Bronchial epithelial cell (primary cell): ENCODE measurements around the gene PTPRN2. TPM values are rescaled to one million over a fixed set of nuclear protein-coding genes. Genes with fewer than 3 reads are reported as not detected.
"Not testable (repeated sequence)": the region's sequence is repeated elsewhere in the genome, so short reads cannot be mapped to it uniquely, and the experiment has no call there.

Source experiments
- DNase-seq: peaks from one replicate; pipeline ENCODE4 v3.0.0-alpha.2; 2010; ENCODE audit warnings: low read depth
- FAIRE-seq: peaks from 2 replicates; lab custom pipeline; 2011; peaks lifted over from hg19 to GRCh38; lab: Jason Lieb, UNC
- H3K27me3 ChIP-seq: 2 replicates; pipeline ENCODE4 v1.5.1; 2011; ENCODE audit warnings: low read length; ENCODE audit not compliant: control insufficient read depth, insufficient read depth
- H3K36me3 ChIP-seq: 2 replicates; pipeline ENCODE4 v1.5.1; 2011; ENCODE audit warnings: low read length; ENCODE audit not compliant: control insufficient read depth, insufficient read depth
- H3K4me3 ChIP-seq: 2 replicates; pipeline ENCODE4 v1.5.1; 2011; ENCODE audit warnings: mild to moderate bottlenecking, low read depth, low read length, control low read depth
- total RNA-seq: library from RNA; depleted of rRNA; stranded (reverse); fragments of >200 nt; gene quantifications from 2 replicates; pipeline ENCODE4 v1.2.1, GENCODE V29; 2014
- TF ChIP-seq, protein P1 (sequence below): IDR thresholded peaks from 2 replicates; pipeline ENCODE4 v1.5.1; 2011; ENCODE audit warnings: mild to moderate bottlenecking, moderate library complexity, low read length, control low read depth, inconsistent platforms; ENCODE audit not compliant: insufficient read depth, severe bottlenecking

Gene PTPRN2
- total RNA-seq, 1 donor from 2014 or later: 1.1 TPM

DNA sequence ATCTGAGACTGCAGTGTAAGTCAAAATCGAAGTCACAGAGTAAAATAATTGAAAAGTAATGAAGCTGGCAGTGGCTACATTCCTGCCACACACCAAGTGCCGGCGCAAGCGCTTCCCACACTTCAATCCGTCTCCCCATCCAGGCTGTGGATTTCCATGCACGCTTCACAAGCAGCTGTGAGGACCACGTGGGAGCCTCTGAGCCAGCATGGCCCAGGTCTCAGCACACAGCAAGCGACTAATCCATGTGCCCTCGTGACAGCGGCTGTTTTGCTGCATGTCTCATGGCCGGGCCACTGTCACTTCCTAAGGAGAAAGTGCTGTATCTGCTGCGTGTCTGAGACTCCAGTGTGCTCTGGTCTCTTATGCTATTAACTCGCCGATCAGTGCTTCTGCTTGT lies 683.9 kb downstream of the PTPRN2 start:
- Histone ChIP-seq H3K36me3 (no peaks in the 10 kb centered on the region), H3K4me3 (no peak overlapping the region), H3K27me3 (no peaks in the 10 kb centered on the region)
- FAIRE-seq (no peak), DNase-seq (no peak)
- TF ChIP-seq, protein P1, sequence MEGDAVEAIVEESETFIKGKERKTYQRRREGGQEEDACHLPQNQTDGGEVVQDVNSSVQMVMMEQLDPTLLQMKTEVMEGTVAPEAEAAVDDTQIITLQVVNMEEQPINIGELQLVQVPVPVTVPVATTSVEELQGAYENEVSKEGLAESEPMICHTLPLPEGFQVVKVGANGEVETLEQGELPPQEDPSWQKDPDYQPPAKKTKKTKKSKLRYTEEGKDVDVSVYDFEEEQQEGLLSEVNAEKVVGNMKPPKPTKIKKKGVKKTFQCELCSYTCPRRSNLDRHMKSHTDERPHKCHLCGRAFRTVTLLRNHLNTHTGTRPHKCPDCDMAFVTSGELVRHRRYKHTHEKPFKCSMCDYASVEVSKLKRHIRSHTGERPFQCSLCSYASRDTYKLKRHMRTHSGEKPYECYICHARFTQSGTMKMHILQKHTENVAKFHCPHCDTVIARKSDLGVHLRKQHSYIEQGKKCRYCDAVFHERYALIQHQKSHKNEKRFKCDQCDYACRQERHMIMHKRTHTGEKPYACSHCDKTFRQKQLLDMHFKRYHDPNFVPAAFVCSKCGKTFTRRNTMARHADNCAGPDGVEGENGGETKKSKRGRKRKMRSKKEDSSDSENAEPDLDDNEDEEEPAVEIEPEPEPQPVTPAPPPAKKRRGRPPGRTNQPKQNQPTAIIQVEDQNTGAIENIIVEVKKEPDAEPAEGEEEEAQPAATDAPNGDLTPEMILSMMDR: no peak

DNA sequence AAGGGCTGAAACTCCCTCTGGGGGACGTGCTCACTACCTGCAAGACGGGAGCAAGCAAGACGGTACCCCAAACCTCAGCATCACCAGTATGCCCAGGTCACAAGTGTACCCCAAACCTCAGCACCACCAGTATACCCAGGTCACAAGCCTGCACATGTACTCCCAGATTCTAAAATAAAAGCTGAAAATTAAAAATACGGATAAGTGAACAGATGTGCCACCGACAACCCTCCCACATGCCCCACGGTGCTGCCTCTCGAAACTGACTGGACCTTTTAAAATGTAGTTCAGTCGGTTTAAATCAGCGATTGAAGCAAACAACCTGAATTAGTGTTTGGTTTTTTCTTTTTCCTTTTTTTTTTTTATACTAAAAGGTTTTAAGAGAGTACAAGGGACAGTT lies 684.3 kb downstream of the PTPRN2 start:
- FAIRE-seq (no peak), DNase-seq (no peak)
- no peak overlapping the region for H3K4me3 ChIP-seq
- no peaks in the 10 kb centered on the region for H3K36me3 ChIP-seq
- TF ChIP-seq, protein P1: no peak
- no peaks in the 10 kb centered on the region for H3K27me3 ChIP-seq

DNA sequence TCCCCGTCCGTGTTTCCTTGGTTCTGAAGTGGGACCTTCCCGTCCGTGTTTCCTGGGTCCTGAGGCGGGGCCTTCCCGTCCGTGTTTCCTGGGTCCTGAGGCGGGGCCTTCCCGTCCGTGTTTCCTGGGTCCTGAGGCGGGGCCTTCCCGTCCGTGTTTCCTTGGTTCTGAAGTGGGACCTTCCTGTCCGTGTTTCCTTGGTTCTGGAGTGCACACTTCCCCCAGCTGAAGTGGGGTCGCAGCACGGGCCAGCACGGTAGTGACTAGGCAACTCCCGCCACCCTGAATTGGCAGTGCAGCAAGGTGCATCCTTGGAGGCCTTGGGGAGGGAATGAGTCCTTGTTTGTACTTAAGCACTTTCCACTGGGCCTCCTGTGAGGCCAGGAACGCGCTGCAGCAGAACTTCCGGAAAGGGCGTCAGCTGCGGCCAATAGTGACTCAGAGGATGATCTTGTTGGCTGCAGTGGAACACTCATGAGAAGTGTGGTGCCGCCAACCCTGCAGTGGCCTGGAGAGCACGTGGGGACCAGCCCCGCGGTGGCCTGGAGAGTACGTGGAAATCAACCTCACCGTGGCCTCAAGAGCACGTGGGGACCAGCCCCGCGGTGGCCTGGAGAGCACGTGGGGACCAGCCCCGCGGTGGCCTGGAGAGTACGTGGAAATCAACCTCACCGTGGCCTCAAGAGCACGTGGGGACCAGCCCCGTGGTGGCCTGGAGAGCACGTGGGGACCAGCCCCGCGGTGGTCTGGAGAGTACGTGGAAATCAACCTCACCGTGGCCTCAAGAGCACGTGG lies 685.6 kb downstream of the PTPRN2 start:
- not testable (repeated sequence) for DNase-seq, H3K36me3 ChIP-seq, H3K27me3 ChIP-seq, H3K4me3 ChIP-seq, FAIRE-seq

DNA sequence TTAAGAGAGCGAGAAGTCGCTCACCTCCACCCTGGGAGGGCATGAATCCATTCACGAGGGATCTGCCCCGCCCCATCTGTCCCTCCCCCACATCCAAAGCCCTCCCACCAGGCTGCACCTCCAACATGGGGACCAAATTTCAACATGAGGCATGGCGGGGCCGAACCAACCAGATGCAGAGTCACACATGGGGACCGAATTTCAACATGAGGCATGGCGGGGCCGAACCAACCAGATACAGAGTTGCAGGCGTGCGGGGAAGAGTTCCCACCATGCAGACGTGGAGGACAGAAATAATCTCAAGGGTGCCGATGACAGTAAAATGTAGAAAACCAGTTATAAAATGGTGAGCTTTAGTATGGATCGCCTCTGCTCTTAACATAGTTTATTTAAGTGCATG lies 686.5 kb downstream of the PTPRN2 start:
- no peak for DNase-seq
- TF ChIP-seq, protein P1: no peak
- Histone ChIP-seq H3K27me3 (no peaks in the 10 kb centered on the region), H3K4me3 (no peak overlapping the region), H3K36me3 (no peaks in the 10 kb centered on the region)
- no peak for FAIRE-seq

DNA sequence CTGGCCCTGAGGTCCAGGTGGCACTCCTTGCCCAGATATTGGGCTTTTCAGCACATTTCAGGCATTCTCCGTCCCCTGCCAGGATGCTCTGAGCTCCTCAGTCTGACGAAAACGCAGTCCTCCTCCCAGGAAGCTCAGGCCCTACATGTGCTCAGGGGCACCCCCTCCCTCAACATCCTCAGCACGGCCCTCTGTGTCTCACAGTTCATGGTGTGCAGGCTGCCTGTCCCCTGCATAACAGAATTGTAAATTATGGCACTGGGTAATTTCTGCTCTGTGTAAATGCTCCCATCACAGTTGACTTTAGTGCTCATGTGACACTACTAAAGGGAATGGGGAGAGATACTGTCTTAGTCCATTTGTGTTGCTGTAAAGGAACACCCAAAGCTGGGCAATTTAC lies 687.1 kb downstream of the PTPRN2 start:
- TF ChIP-seq, protein P1: no peak
- Histone ChIP-seq H3K36me3 (no peaks in the 10 kb centered on the region), H3K27me3 (no peaks in the 10 kb centered on the region), H3K4me3 (no peak overlapping the region)
- DNase-seq: no peak
- no peak for FAIRE-seq

DNA sequence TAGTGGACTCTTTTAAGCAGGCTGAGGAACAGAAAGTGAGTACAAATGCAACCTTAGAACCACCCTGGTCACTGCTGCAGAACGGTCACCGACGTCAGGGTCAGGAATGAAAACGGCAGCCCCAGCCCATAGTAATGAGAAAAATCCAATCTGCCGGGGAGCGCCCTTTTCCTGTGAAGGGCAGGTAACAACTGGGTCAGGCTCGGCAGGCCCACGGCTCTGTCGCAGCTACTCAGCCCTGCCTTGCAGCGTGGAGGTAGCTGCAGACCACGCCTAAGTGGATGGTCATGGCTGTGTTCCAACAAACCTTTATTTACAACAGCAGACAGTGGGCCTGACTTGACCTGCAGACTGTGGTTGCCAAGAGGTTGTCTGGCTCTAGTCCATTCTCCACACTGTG lies 687.6 kb downstream of the PTPRN2 start:
- H3K36me3 ChIP-seq: no peaks in the 10 kb centered on the region
- H3K27me3 ChIP-seq: no peaks in the 10 kb centered on the region
- DNase-seq (no peak), FAIRE-seq (no peak)
- TF ChIP-seq, protein P1: no peak
- no peak overlapping the region for H3K4me3 ChIP-seq
